Stimulated activated CD4-positive, alpha-beta T cell treated with anti-CD3 and anti-CD28 coated beads, Interleukin-12 subunit alpha, Interleukin-12 subunit beta, amount 100 ng/mL, for 4 hours (primary cell): ENCODE measurements around the gene TPMT.
"Not testable (repeated sequence)": the region's sequence is repeated elsewhere in the genome, so short reads cannot be mapped to it uniquely, and the experiment has no call there.

Experiments used
- DNase-seq: peaks from one replicate; pipeline ENCODE4 v3.0.0-alpha.2; 2020

The TPMT gene

DNA sequence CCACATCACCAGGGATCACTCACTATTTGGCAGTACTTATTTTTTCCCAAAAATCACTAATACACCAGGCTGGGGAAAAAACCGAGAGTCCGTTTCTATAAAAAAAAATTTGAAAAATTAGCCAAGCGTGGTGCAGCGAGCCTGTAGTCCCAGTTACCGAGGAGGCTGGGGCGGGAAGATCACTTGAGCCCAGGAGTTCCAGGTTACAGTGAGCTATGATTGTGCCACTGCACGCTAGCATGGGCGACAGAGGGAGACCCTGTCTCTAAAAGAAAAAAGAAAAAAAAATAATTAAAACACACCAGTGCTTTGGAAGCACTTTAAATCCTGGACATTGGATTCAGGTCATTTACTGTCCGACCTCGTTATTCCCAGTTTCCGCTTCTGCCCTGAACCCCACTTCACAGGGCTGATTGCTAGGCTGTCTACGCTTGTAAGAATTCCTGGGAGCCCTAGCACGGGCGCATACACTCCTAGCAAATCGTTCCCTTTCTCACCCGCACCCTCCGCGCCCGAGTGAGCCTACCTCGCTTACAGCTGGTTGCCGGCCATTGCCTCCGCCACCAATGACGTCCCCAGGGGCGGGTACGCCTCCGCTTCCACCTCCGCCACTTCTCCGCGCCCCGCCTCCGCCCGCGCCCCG, at the start of gene TPMT:
Gene TPMT (minus strand): TSS at position 571 of the 643 bp plus-strand sequence. CDS start 5,950 bp downstream, outside the sequence.
- DNase-seq: peak; percentile 4

DNA sequence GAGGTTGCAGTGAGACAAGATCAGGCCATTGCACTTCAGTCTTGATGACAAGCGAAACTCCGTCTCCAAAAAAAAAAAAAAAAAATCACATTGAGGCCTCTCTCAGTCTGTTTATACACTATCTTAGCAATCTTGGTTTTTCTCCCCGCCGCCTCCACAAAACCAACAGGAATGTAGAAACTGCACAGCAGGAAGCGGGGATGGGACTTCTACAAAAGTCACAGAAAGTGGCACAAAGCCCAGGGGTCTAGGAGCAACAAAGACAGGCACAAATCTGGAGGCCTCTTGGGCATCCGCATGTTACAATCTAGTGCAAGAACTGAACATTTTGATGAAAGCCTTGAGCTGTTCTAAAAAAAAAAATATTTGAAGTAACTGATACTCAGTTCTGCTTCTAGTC, 48.9 kb upstream of the TPMT start:
- no peak for DNase-seq

DNA sequence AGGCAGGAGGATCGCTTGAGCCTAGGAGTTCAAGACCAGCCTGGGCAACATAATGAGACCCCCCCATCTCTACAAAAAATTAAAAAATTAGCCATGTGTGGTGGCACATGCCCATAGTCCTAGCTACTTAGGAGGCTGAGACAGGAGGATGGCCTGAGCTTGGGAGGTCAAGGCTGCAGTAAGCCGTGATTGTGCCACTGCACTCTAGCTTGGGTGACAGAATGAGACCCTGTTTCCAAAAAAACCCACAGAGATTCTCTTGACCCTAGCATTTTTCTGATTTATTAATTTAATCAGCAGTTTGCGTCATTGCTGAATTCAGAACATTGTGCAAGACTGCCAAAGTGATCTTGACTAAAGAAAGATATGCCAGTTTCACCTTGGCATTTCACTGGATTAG, 37.1 kb upstream of the TPMT start:
- DNase-seq: no peak

DNA sequence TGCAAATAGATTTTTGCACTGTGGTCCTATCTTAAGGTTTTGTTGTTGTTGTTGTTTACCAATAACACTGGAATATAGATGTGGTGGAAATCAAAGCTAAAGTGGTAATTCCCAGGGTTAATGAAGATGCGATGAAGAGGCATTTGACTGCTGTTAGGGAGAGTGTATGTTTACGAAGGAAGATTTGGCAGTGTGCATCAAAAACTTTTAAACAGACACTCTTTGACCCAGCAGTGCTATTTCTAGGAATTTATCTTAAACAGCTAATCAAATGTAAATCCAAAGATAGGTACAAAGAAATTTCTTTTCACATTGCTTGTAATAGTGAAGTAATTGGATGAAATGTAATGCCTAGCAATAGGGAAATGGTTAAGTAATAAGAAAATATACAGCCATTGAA, 34.3 kb upstream of the TPMT start:
- no peak for DNase-seq

DNA sequence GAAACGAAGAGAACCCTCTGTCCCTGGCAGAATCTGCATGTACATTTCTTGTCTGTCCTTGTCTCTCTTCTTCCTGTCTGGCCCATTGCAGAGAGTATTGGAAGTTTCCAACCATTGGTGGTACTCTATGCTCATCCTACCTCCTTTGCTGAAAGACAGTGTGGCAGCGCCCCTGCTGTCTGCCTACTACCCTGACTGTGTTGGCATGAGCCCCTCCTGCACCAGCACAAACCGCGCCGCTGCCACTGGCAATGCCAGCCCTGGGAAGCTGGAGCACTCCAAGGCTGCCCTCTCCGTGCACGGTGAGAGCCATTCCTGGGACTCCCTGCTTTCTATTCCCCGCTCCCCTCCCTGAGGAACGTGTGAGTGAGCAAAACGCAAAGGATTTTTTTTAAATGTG, 32.8 kb upstream of the TPMT start:
- no peak for DNase-seq

DNA sequence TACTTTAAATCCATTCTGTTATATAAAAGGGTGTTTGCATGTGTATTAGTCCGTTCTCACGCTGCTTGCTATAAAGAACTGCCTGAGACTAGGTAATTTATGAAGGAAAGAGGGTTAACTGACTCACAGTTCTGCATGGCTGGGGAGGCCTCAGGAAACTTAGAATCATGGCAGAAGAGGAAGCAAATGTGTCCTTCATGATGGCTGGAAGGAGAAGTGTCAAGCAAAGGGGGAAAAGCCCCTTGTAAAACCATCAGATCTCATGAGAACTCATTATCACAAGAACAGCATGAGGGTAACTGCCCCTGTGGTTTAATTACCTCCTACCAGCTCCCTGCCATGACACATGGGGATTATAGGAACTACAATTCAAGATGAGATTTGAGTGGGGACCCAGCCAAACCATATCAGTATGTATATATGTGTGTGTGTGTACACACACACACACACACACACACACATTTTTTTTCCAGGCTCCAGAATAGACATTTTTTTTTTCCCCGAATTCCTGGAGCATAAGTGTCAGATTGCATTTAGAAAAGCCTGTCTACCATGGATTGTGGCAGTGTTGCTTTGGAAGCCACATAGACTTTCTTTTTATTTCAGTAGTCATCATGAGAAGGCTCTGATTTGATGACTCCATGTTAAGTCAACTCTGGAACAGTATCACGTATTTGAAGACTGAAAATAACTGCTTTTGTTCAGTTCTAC, 31.8 kb upstream of the TPMT start:
- no peak for DNase-seq

DNA sequence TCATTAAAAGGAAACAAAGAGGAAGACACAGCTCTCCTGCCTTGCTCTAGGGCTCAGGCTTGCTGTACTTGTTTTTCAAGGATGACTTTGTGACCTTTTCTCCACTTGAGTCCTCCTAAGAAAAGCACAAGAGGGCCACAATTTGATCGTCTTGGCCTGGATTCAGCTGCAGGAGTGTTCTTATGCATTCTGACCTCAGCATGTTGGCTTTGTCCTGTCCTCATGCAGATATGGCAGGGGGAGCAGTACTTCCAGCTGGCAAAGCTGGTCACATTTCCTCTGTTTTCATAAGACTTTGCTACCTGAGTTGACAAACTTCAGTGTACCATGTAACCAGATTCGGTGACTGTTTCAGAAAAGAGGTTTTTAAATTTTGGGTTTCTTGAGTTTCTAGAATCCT, 31.2 kb upstream of the TPMT start:
- no peak for DNase-seq

DNA sequence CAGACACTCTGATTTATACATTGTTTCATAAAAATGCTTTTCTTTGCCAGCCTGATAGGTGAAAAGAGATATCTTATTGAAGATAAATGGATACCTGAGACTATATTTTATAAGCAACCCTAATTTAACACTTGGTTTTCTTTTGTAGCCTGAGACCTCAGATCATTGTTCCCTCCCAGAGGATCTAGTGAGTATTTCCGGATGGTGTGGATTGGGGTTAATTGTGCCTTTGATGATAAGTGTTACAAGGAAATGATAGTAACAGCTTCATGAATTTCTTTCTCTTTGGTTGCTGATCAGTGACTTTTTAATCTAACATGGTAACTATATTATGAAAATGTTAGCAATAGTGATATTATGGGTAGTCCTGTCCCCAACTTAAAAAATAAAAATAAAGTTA, 30.7 kb upstream of the TPMT start:
- DNase-seq: no peak

DNA sequence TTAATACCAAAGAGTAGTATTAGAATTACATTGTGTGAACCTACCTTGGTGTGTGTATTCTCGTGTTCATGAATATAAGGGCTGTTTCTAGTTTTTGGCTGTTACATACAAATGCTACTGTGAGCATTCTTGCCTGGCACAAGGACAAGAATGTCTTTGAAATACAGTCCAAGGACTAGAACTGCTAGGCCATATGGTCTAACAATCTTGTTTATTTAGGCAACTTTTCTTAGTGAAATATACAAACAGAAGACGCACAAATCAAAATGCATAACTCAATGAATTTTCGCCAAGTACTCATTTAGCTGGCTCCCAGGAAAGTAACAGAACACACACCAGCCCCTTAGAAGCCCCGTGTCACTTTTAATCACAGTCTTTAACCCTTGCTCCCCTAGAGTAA, 28.9 kb upstream of the TPMT start:
- no peak for DNase-seq

DNA sequence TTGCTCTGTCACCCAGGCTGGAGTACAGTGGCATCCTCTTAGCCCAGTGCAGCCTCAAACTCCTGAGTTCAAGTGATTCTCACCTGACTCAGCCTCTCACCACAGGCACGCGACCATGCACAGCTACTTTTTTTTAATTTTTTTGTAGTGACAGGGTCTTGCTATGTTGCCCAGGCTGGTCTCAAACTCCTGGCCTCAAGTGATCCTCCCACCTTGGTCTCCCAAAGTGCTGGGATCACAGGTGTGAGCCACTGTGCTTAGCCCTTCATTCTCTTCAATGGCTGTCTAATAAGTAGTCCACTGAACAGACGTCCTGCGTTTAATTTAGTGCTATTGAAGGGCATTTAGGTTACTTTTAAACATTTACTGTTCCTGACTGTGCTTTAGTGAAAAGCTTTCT, 27.7 kb upstream of the TPMT start:
- no peak for DNase-seq

DNA sequence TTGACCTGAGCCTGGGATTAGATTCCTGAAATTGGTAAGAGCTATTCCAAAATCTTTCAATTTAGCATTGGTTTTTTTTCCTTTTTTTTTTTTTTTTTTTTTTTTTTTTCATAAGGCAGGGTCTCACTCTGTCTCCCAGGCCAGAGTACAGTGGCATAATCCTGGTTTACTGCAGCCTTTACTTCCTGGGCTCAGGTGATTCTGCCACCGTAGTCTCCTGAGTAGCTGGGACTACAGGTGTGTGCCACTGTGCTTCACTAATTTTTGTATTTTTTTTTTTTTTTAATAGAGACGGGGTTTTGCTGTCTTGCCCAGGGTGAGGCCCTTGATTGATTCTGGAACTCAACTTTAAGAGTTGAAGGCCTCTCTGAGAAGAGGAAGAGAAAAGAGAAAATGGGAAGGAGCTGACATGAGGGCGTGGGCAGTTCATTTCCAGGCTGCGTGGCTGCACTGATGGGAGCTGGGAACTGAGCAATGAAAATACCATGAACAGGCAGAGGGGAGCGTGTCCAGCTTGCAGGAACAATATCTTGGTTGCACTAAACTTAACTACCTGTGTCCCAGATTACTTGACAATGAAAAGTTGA, 25.0 kb upstream of the TPMT start:
- DNase-seq: no peak

DNA sequence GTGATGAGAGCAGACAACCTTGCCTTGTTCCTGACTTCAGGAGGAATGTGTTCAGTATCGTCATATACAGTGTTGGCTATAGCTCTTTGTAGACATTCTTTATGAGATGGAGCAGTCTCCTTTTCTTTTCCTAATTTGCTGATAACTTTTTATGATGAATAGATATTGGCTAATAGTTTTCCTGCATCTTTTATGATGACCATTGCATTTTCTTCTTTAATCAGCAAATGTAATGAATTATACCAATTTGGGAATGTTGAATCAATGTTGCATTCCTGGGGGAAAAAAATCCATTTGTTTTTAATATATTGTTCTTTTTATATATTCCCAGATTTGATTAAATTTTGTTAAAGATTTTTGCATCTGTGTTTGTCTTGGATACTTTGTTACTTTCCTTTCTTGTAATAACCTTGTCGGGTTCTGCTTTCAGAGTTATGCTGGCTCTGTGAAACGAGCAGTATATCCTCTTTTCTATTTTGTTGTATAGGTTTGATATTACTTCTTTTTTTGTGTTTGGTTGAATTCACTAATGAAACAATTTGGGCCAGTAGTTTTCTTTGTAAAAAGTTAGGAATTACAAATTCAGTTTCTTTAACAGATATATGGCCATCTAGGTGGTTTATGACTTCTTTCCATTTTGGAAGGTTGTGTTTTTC, 24.2 kb upstream of the TPMT start:
- no peak for DNase-seq

DNA sequence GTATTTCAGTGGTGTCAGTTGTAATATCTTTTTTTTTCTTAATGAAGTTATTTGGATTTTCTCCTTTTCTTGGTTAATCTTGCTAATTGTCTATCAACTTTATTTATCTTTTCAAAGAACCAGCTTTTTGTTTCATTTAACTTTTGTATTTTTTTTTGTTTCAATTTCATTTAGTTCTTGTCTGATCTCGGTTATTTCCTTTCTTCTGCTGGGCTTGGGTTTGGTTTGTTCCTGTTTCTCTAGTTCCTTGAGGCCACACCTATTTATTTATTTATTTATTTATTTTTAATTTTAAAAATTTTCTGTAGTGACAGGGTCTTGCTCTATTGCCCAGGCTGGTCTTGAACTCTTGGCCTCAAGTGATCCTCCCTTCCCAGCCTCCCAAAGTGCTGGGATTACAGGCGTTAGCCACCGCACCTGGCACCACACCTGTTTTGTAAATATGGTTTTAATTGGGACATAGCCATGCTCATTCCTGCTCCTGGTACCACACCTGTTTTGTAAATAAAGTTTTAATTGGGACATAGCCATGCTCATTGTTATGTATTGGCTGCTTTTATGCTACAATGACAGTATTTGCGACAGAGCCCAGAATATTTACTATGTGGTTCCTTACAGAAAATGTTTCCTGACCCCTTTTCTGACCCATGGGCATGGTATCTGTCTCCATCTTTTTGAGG, 22.5 kb upstream of the TPMT start:
- no peak for DNase-seq

DNA sequence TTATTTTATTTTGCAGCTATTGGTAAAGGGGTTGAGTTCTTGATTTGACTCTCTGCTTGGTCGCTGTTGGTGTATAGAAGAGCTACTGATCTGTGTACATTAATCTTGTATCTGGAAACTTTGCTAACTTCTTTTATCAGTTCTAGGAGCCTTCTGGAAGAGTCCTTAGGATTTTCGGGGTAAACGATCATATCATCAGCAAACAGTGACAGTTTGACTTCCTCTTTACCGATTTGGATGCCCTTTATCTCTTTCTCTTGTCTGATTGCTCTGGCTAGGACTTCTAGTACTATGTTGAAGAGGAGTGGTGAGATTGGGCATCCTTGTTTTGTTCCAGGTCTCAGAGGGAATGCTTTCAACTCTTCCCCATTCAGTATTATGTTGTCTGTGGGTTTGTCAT, 21.3 kb upstream of the TPMT start:
- DNase-seq: not testable (repeated sequence)

DNA sequence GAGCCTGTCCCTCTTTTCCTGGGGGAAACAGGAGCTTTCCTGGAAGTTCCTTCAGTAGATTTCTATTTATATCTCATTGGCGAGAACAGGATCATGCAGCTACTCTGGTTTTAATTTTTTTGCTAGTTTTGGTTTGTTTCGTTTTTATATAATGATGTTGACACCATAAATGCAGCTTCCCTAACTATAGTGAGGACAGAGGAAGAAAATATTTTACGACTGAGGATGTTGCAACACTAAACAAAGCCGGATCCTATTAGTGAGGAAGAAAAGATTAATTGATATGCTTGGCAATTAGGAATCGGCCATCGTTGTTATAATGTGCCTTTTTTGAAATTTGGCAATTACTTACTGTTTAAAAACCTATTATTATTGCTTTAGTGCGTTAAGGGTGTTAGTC, 17.0 kb upstream of the TPMT start:
- no peak for DNase-seq

DNA sequence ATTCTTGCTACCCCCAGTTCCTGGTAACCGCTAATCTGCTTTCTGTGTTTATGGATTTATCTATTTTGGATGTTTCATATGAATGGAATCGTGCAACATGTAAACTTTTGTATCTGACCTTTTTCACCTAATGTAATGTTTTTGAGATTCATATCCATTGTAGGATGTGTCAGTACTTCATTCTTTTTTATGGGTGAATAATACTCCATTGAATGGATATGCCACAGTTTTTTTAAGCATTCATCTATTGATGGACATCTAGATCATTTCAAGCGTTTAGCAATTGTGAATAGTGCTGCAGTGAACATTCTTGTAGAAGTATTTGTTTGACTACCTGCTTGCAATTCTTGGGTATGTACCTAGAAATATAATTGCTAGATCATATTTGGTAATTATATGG, 13.4 kb upstream of the TPMT start:
- DNase-seq: no peak

DNA sequence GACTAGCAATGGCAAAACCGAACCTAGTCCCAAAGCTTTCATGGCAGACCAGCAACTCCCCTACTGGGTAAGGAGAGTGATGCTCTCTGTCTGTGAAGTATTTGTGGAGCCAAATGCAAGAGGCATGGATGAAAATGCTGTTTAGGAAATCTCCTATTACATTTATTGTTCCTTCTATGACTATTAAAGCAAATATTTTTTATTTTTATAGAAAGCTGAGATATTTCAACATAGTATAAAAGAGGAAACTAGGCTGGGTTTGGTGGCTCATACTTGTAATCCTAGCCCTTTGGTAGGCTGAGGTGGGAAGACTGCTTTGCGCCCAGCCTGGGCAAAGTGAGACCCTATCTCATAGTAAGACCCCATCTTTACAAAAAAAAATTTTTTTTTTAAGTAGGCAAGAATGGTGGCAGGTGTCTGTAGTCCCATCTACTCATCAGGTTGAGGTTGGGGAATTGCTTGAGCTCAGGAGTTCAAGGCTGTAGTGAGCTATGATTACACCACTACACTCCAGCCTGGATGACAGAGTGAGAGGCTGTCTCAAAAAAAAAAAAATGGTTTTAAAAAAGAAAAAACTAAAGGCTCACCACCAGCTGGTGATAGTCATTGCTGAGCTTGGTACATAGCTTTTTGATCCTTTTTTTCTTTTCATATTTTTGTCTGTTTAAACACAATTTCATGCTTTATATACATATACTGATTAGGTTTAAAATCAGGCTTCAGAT, 11.6 kb upstream of the TPMT start:
- DNase-seq: no peak

DNA sequence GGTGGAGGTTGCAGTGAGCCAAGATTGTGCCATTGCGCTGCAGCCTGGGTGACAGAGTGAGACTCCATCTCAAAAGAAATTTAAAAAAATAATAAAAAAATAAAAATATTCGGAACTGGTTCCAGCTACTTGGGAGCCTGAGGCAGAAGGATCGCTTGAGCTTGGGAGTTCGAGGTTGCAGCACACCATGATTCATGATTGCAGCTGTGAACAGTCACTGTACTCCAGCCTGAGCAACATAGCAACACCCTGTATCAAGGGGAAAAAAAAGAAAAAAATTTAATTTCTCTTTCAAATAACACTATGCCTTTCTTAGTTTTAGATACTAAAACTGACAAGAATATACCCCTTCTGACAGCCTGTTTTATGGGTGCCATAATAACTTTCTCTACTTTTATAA, 10.9 kb upstream of the TPMT start:
- no peak for DNase-seq

DNA sequence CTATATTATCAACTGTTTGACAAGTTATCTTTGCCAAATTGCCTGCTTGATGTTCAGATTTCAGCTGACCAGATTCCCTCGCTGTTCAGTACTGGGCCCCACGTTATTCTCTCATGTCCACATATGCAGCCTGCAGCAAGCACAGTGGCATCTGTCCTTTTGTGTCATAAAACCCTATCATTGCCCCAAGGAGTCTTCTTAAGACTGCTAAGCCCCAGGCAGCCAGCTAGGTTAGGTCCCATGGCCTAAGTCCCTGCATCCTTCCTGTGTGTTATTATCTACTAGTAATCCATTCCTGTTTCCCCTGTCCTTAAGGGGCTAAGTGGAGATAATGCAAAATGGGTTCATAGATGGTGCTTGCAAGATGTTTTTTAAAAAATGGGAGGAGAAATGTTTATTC, 7.5 kb upstream of the TPMT start:
- no peak for DNase-seq

DNA sequence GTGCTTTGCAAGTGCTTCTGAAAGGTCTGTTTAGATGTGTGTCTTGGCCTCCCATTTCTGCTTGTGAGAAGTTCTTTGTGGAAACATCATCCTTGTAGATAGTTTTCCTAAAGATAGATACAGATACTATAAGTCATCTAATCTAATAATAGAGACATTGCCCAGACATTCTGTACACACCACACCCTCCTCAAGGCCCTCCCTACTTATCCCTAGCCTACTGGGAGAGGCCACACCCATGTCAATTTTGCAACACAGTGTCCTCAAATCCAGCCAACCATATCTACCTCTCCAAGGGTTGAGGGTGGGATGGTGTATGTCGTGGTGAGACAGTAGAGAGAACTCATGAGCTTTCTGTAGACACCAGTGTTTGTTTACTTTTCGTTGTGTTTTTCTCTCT, 6.6 kb upstream of the TPMT start:
- DNase-seq: no peak

DNA sequence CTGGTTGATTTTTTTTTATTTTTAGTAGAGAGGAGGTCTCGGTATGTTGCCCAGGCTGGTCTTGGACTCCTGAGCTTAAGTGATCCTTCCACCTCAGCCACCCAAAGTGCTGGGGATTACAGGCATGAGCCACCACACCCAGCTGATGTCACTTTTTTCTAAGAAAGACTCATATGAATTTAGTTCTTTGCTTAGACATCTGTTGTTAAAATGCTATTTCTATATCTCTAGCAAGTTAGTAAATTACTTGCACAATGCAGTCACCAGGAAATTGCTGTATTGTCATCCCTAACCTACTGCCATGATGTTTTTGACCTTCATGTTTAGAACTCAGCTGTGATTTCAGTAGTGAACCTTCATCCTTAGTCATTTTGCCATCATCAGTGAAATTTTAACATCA, 6.0 kb upstream of the TPMT start:
- no peak for DNase-seq

DNA sequence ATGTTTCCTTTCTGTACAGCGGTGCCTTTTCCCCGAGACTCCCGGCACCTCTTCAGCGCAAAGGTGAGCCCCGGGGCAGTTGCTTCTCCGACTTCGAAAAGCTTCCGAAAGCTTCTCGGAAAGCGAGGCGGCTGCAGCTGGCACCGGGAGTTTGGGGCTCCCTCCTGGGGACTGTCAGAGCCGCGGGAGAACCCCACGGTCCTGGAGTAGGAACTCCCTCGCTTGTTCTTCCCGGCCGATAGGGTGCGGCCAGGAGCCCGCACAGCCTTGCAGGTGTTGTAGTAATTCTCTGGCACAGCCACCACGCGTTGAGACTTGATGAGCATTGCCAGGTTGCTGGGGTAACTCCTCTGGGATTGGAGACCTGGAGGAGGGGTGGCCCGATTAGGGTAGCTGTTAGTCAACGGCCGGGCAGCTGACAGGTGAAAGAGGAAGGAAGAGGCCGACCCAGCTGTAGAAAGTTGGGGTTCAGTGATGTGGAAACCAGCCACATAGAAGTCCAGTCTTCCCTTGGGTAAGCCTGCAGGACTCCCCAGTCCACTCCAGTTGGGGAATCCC, 1.1 kb upstream of the TPMT start:
- peak; percentile 36 for DNase-seq
